HG03442 (cell line): ENCODE measurements around the gene TTYH2.

Source experiments
- ATAC-seq: cut with Tn5 transposase; IDR thresholded peaks from one replicate; pipeline ENCODE4 v1.9.1; 2021; ENCODE audit warnings: mild to moderate bottlenecking, moderate library complexity; ENCODE audit not compliant: unreplicated experiment

The TTYH2 gene

DNA sequence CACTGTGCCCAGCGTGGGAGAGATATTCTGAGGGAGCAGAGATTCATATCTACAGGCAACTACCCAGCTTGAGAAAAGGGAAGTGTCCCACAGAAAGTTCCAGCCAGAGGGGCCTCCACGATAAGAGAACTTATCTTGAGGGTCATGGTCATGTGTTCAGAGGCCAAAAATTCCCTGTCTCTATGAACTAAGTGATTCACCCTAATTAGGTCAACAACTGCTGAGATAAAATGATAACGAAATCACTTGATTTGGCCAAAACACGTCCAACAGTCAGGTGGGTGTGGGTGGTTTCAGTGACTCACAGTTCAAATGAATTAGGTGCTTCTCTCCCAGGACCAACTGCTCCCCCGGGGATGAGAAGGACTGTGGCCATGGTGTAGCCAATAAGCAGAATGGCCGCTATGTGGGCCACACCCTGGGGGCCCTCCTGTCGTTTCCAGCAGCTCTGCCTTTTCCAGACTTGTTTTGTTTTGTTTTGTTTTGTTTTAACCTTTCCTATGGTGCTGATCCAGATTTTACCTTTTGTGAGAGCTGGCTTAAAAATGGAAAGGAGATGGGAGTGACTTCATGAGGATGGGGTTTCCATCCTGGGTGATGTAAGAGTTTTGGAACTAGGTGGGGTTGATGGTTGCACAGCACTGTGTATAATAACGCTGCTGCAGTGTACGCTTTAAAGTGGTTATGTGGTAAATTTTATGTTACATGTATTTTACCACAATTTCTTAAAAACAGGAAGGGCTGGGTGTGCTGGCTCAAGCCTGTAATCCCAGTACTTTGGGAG is 69.4 kb downstream of the TTYH2 start:
- ATAC-seq = no peak

- no peak for ATAC-seq
These were observed 70.0 kb downstream of the TTYH2 start for GRCh38 chr17:74283371-74283673.

GRCh38 chr17:74287031-74287602 is 73.7 kb downstream of the TTYH2 start:
- ATAC-seq = no peak

- peak; percentile 64 for ATAC-seq
These were observed 75.4 kb downstream of the TTYH2 start for GRCh38 chr17:74288785-74289184.

- no peak for ATAC-seq
These were observed 76.3 kb downstream of the TTYH2 start for GRCh38 chr17:74289688-74290087.

DNA sequence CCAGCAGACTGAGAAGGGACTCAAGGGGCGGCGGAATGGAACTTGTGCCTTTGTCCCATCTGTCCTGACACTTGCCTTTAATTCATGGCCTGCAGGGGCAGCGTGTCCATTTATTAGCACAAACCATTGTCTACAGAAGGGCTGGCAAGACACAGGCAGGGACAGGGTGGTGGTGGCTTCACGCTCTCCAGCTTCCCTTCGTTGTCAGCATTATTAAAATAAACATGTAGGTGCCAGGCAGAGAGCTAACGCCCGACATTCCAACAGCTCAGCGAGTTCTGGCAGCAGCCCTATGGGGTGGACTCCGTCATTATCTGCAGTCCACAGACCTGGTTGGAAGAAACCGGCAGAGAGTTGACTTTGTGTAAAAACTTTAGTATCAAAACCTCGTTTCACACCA is 77.0 kb downstream of the TTYH2 start:
- no peak for ATAC-seq

- no peak for ATAC-seq
These were observed 79.1 kb downstream of the TTYH2 start for GRCh38 chr17:74292495-74292894.

- ATAC-seq = no peak
These were observed 82.5 kb downstream of the TTYH2 start for GRCh38 chr17:74295625-74296547.

GRCh38 chr17:74296548-74296936 is 83.2 kb downstream of the TTYH2 start:
- no peak for ATAC-seq

DNA sequence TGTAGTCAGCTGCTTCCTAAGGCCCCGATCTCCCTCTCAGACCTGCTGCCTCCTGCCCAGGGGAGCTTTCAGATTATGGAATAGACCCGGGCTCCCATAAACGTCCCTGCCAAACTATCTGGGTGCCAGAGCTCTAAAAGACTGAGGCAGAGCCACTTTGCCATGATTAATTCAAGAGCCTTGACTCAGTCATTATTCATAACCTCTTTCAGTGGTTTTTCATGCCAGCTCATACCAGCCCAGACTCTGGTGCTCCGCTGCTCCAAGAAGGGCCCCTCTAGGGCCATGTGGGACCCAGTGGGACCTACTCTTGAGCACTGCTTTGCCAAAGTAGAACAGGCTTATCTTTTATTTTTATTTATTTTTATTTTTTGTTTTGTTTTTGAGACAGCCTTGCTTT is 84.6 kb downstream of the TTYH2 start:
- no peak for ATAC-seq

DNA sequence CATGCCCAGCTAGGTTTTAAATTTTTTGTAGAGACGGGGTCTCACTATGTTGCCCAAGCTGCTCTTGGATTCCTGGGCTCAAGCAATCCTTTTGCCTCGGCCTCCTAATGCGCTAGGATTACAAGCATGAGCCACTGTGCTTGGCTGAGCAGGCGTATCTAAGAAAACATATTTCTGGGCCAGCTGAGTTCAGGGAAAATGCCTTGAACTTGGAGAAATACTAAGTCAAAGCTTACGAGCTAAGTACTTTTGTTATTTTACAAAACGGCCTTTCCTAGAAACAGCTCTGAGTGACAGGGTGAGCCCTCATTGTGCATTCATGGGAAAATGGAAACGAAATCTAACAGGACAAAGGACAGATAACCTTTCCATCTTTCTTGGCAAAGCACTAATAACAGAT is 85.4 kb downstream of the TTYH2 start:
- ATAC-seq = no peak

GRCh38 chr17:74299226-74300009 is 86.0 kb downstream of the TTYH2 start:
- ATAC-seq = no peak

GRCh38 chr17:74303305-74303704 is 89.9 kb downstream of the TTYH2 start:
- ATAC-seq = no peak

DNA sequence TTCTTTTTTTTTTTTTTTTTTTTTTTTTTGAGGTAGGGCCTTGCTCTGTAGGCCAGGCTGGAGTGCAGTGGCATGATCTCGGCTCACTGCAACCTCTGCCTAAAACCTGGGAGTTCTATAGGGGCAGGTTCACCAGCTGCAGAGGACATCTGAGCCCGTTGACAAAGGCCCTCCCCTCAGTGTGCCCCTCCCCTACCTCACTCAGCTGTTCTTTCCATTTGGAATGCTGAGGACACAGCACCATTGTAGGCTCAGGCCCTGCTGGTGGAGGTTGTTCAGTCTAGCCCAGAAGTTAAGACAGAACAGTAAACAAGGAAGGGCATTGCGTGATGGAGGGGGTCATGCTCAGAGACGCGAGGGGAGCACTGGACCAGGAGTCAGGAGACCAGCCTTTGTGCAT is 90.8 kb downstream of the TTYH2 start:
- no peak for ATAC-seq

GRCh38 chr17:74305865-74306654 is 92.7 kb downstream of the TTYH2 start:
- no peak for ATAC-seq

DNA sequence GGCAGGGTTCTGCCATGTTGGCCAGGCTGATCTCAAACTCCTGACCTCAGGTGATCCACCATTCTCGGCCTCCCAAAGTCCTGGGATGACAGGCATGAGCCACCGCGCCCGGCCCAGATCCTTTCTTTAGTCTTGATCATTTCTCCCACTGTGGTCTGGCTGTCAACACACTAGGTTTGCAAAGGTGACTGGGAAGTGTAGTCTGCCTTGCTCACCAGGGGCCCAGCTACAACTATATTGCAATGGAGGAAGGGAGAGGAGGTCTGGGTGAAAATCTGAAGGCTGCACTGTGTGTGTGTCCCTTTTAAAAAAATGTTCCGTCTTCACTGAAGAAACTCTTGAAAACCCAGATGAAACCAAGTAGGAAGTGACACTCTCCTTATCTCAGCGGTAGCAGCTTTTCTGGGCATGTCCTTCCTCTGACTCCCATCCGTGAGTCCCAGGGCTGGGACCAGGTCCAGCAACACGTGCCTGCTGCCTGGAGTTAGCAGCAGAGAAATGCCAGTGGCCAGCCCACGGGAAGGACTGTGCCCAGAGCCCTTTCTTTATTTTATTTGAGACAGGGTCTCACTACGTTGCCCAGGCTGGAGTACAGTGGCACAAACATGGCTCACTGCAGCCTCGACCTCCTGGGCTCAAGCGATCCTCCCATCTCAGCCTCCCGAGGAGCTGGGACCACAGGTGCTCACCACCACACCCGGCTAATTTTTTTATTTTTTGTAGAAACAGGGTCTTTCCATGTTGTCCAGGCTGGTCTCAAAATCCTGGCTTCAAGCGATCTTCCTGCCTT is 94.8 kb downstream of the TTYH2 start:
- ATAC-seq = no peak

DNA sequence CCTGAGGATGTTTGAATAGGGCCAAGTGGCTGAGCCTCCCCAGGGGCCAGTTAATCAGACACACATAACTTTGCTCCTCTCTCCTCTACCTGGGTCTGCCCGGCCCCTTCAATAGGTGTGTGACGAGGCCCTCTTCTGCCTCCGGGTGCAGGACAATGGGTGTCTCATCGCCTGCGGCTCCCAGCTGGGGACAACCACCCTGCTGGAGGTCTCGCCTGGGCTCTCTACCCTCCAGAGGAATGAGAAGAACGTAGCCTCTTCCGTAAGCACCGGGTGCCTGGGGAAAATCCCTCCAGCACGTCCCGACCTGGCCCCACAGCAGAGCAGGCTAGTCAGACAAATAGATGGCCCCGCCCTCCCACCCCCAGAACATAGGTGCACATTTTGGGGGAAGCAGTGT is 96.5 kb downstream of the TTYH2 start:
- ATAC-seq = no peak
